ENCODE data around the gene MYOG.

DNA sequence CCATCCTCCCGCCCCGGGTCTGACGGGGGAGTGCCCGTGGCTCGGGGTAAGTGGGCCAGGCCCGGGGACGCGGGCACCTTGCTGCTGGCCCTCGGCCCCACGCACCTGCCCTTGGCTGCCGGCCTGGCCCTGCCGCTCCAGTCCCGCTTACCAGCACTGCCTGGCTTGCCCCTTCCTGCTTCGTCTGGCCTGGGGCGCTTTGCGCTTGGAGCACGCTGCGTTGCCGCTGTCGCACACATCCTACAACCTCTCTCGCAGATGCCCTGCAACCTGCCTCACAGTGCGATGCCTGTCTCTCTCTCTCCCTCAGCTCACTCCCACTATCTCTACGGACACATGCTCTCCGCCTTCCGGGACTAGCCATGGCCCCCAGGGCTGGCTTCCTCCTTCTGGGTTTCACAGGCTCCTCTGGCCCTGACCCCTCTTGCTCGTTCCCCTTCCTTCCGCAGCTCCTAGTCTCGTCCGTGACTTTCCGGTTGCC lies 9.7 kb downstream of the MYOG start:
- TF ChIP-seq, protein P1, sequence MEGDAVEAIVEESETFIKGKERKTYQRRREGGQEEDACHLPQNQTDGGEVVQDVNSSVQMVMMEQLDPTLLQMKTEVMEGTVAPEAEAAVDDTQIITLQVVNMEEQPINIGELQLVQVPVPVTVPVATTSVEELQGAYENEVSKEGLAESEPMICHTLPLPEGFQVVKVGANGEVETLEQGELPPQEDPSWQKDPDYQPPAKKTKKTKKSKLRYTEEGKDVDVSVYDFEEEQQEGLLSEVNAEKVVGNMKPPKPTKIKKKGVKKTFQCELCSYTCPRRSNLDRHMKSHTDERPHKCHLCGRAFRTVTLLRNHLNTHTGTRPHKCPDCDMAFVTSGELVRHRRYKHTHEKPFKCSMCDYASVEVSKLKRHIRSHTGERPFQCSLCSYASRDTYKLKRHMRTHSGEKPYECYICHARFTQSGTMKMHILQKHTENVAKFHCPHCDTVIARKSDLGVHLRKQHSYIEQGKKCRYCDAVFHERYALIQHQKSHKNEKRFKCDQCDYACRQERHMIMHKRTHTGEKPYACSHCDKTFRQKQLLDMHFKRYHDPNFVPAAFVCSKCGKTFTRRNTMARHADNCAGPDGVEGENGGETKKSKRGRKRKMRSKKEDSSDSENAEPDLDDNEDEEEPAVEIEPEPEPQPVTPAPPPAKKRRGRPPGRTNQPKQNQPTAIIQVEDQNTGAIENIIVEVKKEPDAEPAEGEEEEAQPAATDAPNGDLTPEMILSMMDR (IDR thresholded peaks at IDR 0.05): no peak
- no peak for TF ChIP-seq POLR2A (IDR thresholded peaks at IDR 0.05)
